ENCODE results near the gene LRRTM4. TPM values are rescaled to one million over a fixed set of nuclear protein-coding genes. Genes with fewer than 3 reads are reported as not detected.

LRRTM4 gene
- polyA plus RNA-seq, 1 donor from 2014 or later, result 37.1 TPM

- H3F3A ChIP-seq (ENCODE audit: insufficient read depth, low read length, poor library complexity, severe bottlenecking), result peaks cover 5% of the 10 kb centered on the region
- H3K9ac ChIP-seq (ENCODE audit: low read length), result no peak overlapping the region
- H3K79me2 ChIP-seq (replicated peaks; ENCODE audit: insufficient read depth, low read length), result no peaks in the 10 kb centered on the region
- TF ChIP-seq TAF1 (IDR thresholded peaks at IDR 0.05; ENCODE audit: low read depth) (no peak), EZH2 (IDR thresholded peaks at IDR 0.05; ENCODE audit: borderline replicate concordance, insufficient read depth, low read length, poor library complexity, severe bottlenecking) (no peak), MXI1 (conservative IDR thresholded peaks at IDR 0.05; ENCODE audit: poor library complexity, severe bottlenecking) (no peak), REST (IDR thresholded peaks at IDR 0.05; ENCODE audit: borderline replicate concordance) (no peak), SMC3 (conservative IDR thresholded peaks at IDR 0.05; ENCODE audit: poor library complexity) (no peak), EP300 (conservative IDR thresholded peaks at IDR 0.05; ENCODE audit: poor library complexity, severe bottlenecking) (no peak), RAD21 (conservative IDR thresholded peaks at IDR 0.05) (no peak), CTCF (IDR thresholded peaks at IDR 0.05; ENCODE audit: poor library complexity, severe bottlenecking) (no peak), POLR2AphosphoS5 (IDR thresholded peaks at IDR 0.05) (no peak)
- no peaks in the 10 kb centered on the region for H3K9me3 ChIP-seq (ENCODE audit: low read length)
- H3K36me3 ChIP-seq (ENCODE audit: insufficient read depth, low read length), result no peaks in the 10 kb centered on the region
- H3K4me2 ChIP-seq (ENCODE audit: low read length), result no peak overlapping the region
- no peaks in the 10 kb centered on the region for H3K27me3 ChIP-seq (ENCODE audit: insufficient read depth, low read depth, low read length)
- H3K9me2 ChIP-seq (ENCODE audit: insufficient read depth, low read length), result no peaks in the 10 kb centered on the region
- H2AFZ ChIP-seq (ENCODE audit: low read depth, low read length), result no peak overlapping the region
- H3K27ac ChIP-seq (ENCODE audit: low read length), result no peak overlapping the region
- H3K4me3 ChIP-seq (ENCODE audit: low read length), result no peak overlapping the region
- H4K20me1 ChIP-seq (ENCODE audit: insufficient read depth), result no peaks in the 10 kb centered on the region
Measured at GRCh38 chr2:77199411-77199810, 322.8 kb downstream of the LRRTM4 start.

- Histone ChIP-seq H3K4me3 (ENCODE audit: low read length) (no peak overlapping the region), H3K9ac (ENCODE audit: low read length) (no peak overlapping the region), H3K27me3 (ENCODE audit: insufficient read depth, low read depth, low read length) (no peaks in the 10 kb centered on the region), H3F3A (ENCODE audit: insufficient read depth, low read length, poor library complexity, severe bottlenecking) (no peaks in the 10 kb centered on the region), H3K79me2 (replicated peaks; ENCODE audit: insufficient read depth, low read length) (no peaks in the 10 kb centered on the region), H3K4me2 (ENCODE audit: low read length) (no peak overlapping the region), H3K9me3 (ENCODE audit: low read length) (no peaks in the 10 kb centered on the region), H3K36me3 (ENCODE audit: insufficient read depth, low read length) (no peaks in the 10 kb centered on the region), H3K27ac (ENCODE audit: low read length) (peak overlapping the region; percentile 77), H4K20me1 (ENCODE audit: insufficient read depth) (no peaks in the 10 kb centered on the region), H3K9me2 (ENCODE audit: insufficient read depth, low read length) (no peaks in the 10 kb centered on the region), H2AFZ (ENCODE audit: low read depth, low read length) (no peak overlapping the region)
- TF ChIP-seq CTCF (IDR thresholded peaks at IDR 0.05; ENCODE audit: poor library complexity, severe bottlenecking), result no peak
- TF ChIP-seq REST (IDR thresholded peaks at IDR 0.05; ENCODE audit: borderline replicate concordance), result no peak
- no peak for TF ChIP-seq SMC3 (conservative IDR thresholded peaks at IDR 0.05; ENCODE audit: poor library complexity)
- no peak for TF ChIP-seq TAF1 (IDR thresholded peaks at IDR 0.05; ENCODE audit: low read depth)
- TF ChIP-seq POLR2AphosphoS5 (IDR thresholded peaks at IDR 0.05), result no peak
- TF ChIP-seq RAD21 (conservative IDR thresholded peaks at IDR 0.05), result no peak
- no peak for TF ChIP-seq MXI1 (conservative IDR thresholded peaks at IDR 0.05; ENCODE audit: poor library complexity, severe bottlenecking)
- TF ChIP-seq EZH2 (IDR thresholded peaks at IDR 0.05; ENCODE audit: borderline replicate concordance, insufficient read depth, low read length, poor library complexity, severe bottlenecking), result no peak
- TF ChIP-seq EP300 (conservative IDR thresholded peaks at IDR 0.05; ENCODE audit: poor library complexity, severe bottlenecking), result no peak
Measured at GRCh38 chr2:77193858-77194448, 328.2 kb downstream of the LRRTM4 start.
